K562 (cell line): ENCODE measurements around the gene PCBP2. TPM values are rescaled to one million over a fixed set of nuclear protein-coding genes. Genes with fewer than 3 reads are reported as not detected.

Source experiments
- CHAMP1 ChIP-seq: fragments of 450-650 bp; IDR thresholded peaks from 2 replicates; pipeline ENCODE4 v1.6.1; 2016; ENCODE audit warnings: mild to moderate bottlenecking
- DMBX1 ChIP-seq: fragments of 250-450 bp; sonication (Bioruptor Pico); IDR thresholded peaks from 2 replicates; pipeline ENCODE4 v1.8.0; 2022; ENCODE audit warnings: inconsistent platforms, mild to moderate bottlenecking, moderate library complexity, borderline replicate concordance
- HMGN3 ChIP-seq: IDR thresholded peaks from 2 replicates; pipeline ENCODE4 v1.6.1; 2011; ENCODE audit warnings: borderline replicate concordance, low read depth, mild to moderate bottlenecking, mixed read lengths, low read length; ENCODE audit not compliant: insufficient read length; ENCODE audit errors: extremely low read depth
- REST ChIP-seq, 2 experiments: fragments of 450-650 bp; formaldehyde crosslinking in 1 of 2; IDR thresholded peaks; 2 replicates each; pipeline versions ENCODE4 v1.4.0 to v1.6.1; 2014 to 2020; ENCODE audit warnings: mild to moderate bottlenecking in 2 of 2, borderline replicate concordance in 1 of 2, low read depth in 1 of 2
- SAFB2 ChIP-seq: fragments of 200-400 bp; formaldehyde crosslinking; IDR thresholded peaks from 2 replicates; pipeline ENCODE4 v1.6.1; 2018; ENCODE audit warnings: borderline replicate concordance, low read length, low read depth, moderate library complexity; ENCODE audit not compliant: severe bottlenecking
- SIX5 ChIP-seq, 2 experiments: IDR thresholded peaks; 2 replicates each; pipeline ENCODE4 v1.6.1; 2011; ENCODE audit warnings: low read length in 2 of 2, borderline replicate concordance in 1 of 2, low read depth in 1 of 2, mild to moderate bottlenecking in 1 of 2, moderate library complexity in 1 of 2; ENCODE audit not compliant: insufficient read depth in 1 of 2
- SP2 ChIP-seq: IDR thresholded peaks from 2 replicates; pipeline ENCODE4 v1.6.1; 2011; ENCODE audit warnings: mild to moderate bottlenecking, low read depth, low read length, moderate library complexity; ENCODE audit not compliant: poor library complexity, severe bottlenecking; ENCODE audit errors: extremely low read depth
- ZBTB5 ChIP-seq: fragments of 450-650 bp; IDR thresholded peaks from 2 replicates; pipeline ENCODE4 v1.6.1; 2017; ENCODE audit warnings: antibody characterized with exemption
- ZNF253 ChIP-seq: fragments of 250-450 bp; sonication (Bioruptor Pico); conservative IDR thresholded peaks from 2 replicates; pipeline ENCODE4 v1.6.1; 2021; ENCODE audit warnings: mild to moderate bottlenecking
- ZNF277 ChIP-seq: fragments of 250-450 bp; sonication (Bioruptor Pico); IDR thresholded peaks from 2 replicates; pipeline ENCODE4 v1.8.0; 2022; ENCODE audit warnings: inconsistent platforms, mild to moderate bottlenecking, moderate library complexity, borderline replicate concordance
- polyA plus RNA-seq, 8 experiments: library from polyadenylated mRNA; depleted of rRNA in 4 of 8; stranded (reverse) in 5 of 8; unstranded in 3 of 8; fragments of >200 nt; fragmentation: Nextera tagmentation in 2 of 8; fragmentation: Illumina TruSeq in 1 of 8; extraction: Ambion mirVana in 2 of 8; extraction: Trizol in 1 of 8; gene quantifications; 2 replicates each; pipeline versions ENCODE4 v1.2.1 to v1.2.3, GENCODE V29; 2011 to 2014; ENCODE audit warnings: inconsistent platforms in 1 of 8, missing spikeins in 1 of 8
- total RNA-seq, 7 experiments: library from RNA; depleted of rRNA in 6 of 7; stranded (reverse); fragments of >200 nt in 6 of 7; fragmentation: Illumina TruSeq in 2 of 7; extraction: Trizol in 2 of 7; gene quantifications; 2 replicates each; pipeline versions ENCODE4 v1.2.1 to v1.2.3, GENCODE V29; 2011 to 2021; ENCODE audit warnings: low replicate concordance in 1 of 7

The PCBP2 gene
- total and polyA plus RNA-seq, 9 of the 15 experiments (the other 6 are each of a cell fraction or from before 2014, with no cell fraction given), result 137 to 831 (median 328) TPM

- TF ChIP-seq REST (IDR thresholded peaks at IDR 0.05; ENCODE audit: borderline replicate concordance) (no peak), REST (CRISPR knock-in tag; IDR thresholded peaks at IDR 0.05; ENCODE audit: low read depth) (no peak), ZNF253 (CRISPR knock-in tag) (no peak), SIX5 (IDR thresholded peaks at IDR 0.05; ENCODE audit: borderline replicate concordance in 1 of 2, insufficient read depth in 1 of 2, low read depth in 1 of 2, low read length in 2 of 2) (no peak), SP2 (peak; percentile 77), DMBX1 (CRISPR knock-in tag) (peak; percentile 42; the same call in 1 of the 2 replicates), CHAMP1 (no peak), ZNF277 (CRISPR knock-in tag) (no peak), HMGN3 (no peak), ZBTB5 (peak; percentile 75), SAFB2 (no peak)
Measured at GRCh38 chr12:53441040-53441833, 10.7 kb upstream of the PCBP2 start, which contains the start of gene PRR13 (continued).
